Measurements from ENCODE around the gene COL4A2. TPM values are rescaled to one million over a fixed set of nuclear protein-coding genes. Genes with fewer than 3 reads are reported as not detected.

The COL4A2 gene
- total RNA-seq, 1 donor from 2014 or later: 1,414 TPM

DNA sequence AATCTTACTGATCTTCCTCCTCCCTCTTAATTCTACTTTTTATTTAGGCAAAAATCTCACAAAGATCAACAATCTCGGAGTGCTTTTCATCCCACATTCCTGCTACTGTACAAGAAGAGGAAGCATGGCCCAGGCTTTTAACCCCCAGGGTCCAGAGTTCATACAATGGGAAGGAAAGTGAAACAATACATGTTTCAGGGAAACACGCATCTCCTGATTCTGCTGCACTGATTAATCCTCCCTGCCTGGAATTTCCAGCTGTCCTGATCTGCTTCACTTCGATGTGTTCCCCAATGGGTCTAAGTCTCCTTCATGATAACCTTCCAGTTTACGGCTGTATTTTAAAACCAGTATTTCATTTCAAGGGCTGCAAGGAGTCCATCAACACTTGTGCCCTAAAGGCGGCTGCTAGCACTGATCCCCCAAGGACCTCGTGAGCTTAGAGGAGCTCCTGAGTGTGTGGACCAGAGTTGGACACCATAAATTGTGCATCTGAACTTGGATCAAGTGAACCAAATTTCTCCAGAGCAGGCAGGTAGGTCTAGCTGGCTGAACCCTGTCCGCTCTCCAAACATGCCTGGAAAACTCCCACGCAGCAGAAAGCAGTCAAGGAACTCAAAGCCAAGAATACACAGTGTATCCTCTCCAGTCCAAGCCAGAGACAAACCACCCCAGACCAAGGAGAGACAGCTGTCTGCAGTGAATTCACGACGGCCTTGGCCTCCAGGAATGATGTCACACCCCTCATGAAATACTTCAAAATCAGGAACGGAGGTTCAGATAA lies 44.4 kb upstream of the COL4A2 start:
- Histone ChIP-seq H3K27ac (ENCODE audit: low read depth, low read length) (no peak overlapping the region), H3K4me3 (ENCODE audit: insufficient read depth, low read depth, low read length) (no peak overlapping the region), H3K4me2 (ENCODE audit: low read length) (no peak overlapping the region), H3K9me3 (ENCODE audit: insufficient read depth, low read depth, low read length) (no peaks in the 10 kb centered on the region), H3K9ac (ENCODE audit: low read length) (no peak overlapping the region), H2AFZ (ENCODE audit: low read depth, low read length) (no peak overlapping the region), H3K4me1 (ENCODE audit: insufficient read depth, low read length) (peaks cover 52% of the 10 kb centered on the region), H4K20me1 (ENCODE audit: insufficient read depth, low read length) (peaks cover 89% of the 10 kb centered on the region), H3K27me3 (ENCODE audit: insufficient read depth, low read length) (no peaks in the 10 kb centered on the region), H3K36me3 (ENCODE audit: insufficient read depth, low read length) (peaks cover 14% of the 10 kb centered on the region), H3K79me2 (ENCODE audit: insufficient read depth, low read length) (peaks cover 95% of the 10 kb centered on the region)
- no peaks in the 10 kb centered on the region for H3K27me3 Mint-ChIP-seq (ENCODE audit: low read depth, unreplicated experiment)
- H3K9me3 Mint-ChIP-seq (ENCODE audit: unreplicated experiment): no peaks in the 10 kb centered on the region
- FAIRE-seq: peak; percentile 20
- H3K4me3 Mint-ChIP-seq (ENCODE audit: unreplicated experiment): no peak overlapping the region
- DNase-seq (ENCODE audit: low read depth): no peak
- H3K4me1 Mint-ChIP-seq (ENCODE audit: low read depth, unreplicated experiment): peaks cover 60% of the 10 kb centered on the region
- H3K36me3 Mint-ChIP-seq (ENCODE audit: low read depth, unreplicated experiment): peaks cover 19% of the 10 kb centered on the region
- no peak for TF ChIP-seq EZH2 (IDR thresholded peaks at IDR 0.05; ENCODE audit: insufficient read depth, low read length)
- TF ChIP-seq, protein P1, sequence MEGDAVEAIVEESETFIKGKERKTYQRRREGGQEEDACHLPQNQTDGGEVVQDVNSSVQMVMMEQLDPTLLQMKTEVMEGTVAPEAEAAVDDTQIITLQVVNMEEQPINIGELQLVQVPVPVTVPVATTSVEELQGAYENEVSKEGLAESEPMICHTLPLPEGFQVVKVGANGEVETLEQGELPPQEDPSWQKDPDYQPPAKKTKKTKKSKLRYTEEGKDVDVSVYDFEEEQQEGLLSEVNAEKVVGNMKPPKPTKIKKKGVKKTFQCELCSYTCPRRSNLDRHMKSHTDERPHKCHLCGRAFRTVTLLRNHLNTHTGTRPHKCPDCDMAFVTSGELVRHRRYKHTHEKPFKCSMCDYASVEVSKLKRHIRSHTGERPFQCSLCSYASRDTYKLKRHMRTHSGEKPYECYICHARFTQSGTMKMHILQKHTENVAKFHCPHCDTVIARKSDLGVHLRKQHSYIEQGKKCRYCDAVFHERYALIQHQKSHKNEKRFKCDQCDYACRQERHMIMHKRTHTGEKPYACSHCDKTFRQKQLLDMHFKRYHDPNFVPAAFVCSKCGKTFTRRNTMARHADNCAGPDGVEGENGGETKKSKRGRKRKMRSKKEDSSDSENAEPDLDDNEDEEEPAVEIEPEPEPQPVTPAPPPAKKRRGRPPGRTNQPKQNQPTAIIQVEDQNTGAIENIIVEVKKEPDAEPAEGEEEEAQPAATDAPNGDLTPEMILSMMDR (IDR thresholded peaks at IDR 0.05; ENCODE audit: insufficient read depth, low read depth, low read length): no peak
- H3K27ac Mint-ChIP-seq (ENCODE audit: unreplicated experiment): peak overlapping the region; percentile 35

DNA sequence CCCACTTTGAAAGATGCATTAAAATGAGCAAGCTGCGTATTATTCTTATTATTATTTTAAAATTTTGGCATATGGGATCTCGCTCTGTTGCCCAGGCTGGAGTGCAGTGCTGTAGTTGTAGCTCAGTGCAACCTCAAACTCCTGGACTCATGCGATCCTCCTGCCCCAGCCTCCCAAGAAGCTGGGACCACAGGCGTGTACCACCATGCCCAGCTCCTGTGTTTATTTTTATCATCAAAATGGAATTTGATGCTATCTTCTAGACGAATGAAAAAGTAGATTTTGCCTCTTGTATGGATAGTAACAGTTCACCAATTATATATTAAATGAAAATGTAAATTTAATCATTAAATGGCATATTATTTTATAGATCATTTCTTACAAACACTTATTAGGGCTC lies 43.7 kb upstream of the COL4A2 start:
- H3K4me3 ChIP-seq (ENCODE audit: insufficient read depth, low read depth, low read length): no peak overlapping the region
- H3K4me1 ChIP-seq (ENCODE audit: insufficient read depth, low read length): peaks cover 51% of the 10 kb centered on the region
- Mint-ChIP-seq H3K9me3 (ENCODE audit: unreplicated experiment) (no peaks in the 10 kb centered on the region), H3K4me1 (ENCODE audit: low read depth, unreplicated experiment) (peaks cover 57% of the 10 kb centered on the region), H3K36me3 (ENCODE audit: low read depth, unreplicated experiment) (peaks cover 19% of the 10 kb centered on the region), H3K4me3 (ENCODE audit: unreplicated experiment) (no peak overlapping the region), H3K27ac (ENCODE audit: unreplicated experiment) (no peak overlapping the region), H3K27me3 (ENCODE audit: low read depth, unreplicated experiment) (no peaks in the 10 kb centered on the region)
- H2AFZ ChIP-seq (ENCODE audit: low read depth, low read length): no peak overlapping the region
- no peaks in the 10 kb centered on the region for H3K27me3 ChIP-seq (ENCODE audit: insufficient read depth, low read length)
- no peaks in the 10 kb centered on the region for H3K9me3 ChIP-seq (ENCODE audit: insufficient read depth, low read depth, low read length)
- FAIRE-seq (no peak), DNase-seq (ENCODE audit: low read depth) (no peak)
- no peak overlapping the region for H3K4me2 ChIP-seq (ENCODE audit: low read length)
- TF ChIP-seq, protein P1 (IDR thresholded peaks at IDR 0.05; ENCODE audit: insufficient read depth, low read depth, low read length): no peak
- no peak for TF ChIP-seq EZH2 (IDR thresholded peaks at IDR 0.05; ENCODE audit: insufficient read depth, low read length)
- peaks cover 14% of the 10 kb centered on the region for H3K36me3 ChIP-seq (ENCODE audit: insufficient read depth, low read length)
- no peak overlapping the region for H3K9ac ChIP-seq (ENCODE audit: low read length)
- no peak overlapping the region for H3K27ac ChIP-seq (ENCODE audit: low read depth, low read length)
- peaks cover 97% of the 10 kb centered on the region for H3K79me2 ChIP-seq (ENCODE audit: insufficient read depth, low read length)
- H4K20me1 ChIP-seq (ENCODE audit: insufficient read depth, low read length): peaks cover 93% of the 10 kb centered on the region

DNA sequence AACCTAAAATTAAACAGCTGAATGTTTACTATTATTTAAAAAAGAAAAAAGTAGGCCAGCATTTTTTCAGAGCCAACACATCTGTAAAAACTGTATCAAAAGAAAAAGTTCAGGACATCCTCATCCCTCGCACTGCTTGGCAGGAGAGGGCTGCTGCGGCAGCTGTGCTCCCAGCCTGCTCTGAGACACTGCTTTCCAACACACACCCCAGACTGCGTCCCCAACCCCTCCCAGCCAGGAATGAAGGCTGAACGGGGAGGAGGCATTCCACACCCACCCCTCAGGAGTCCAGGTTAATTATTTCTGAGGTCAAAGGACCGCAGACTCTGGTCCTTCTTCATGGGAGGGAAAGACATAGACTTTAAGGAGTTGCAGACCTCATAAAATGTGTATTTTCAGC lies 43.2 kb upstream of the COL4A2 start:
- Histone ChIP-seq H3K4me1 (ENCODE audit: insufficient read depth, low read length) (peaks cover 46% of the 10 kb centered on the region), H3K9me3 (ENCODE audit: insufficient read depth, low read depth, low read length) (no peaks in the 10 kb centered on the region), H3K4me2 (ENCODE audit: low read length) (no peak overlapping the region), H3K4me3 (ENCODE audit: insufficient read depth, low read depth, low read length) (no peak overlapping the region), H3K9ac (ENCODE audit: low read length) (no peak overlapping the region), H3K79me2 (ENCODE audit: insufficient read depth, low read length) (peaks cover 97% of the 10 kb centered on the region), H3K27me3 (ENCODE audit: insufficient read depth, low read length) (no peaks in the 10 kb centered on the region), H2AFZ (ENCODE audit: low read depth, low read length) (no peak overlapping the region), H3K36me3 (ENCODE audit: insufficient read depth, low read length) (peaks cover 14% of the 10 kb centered on the region), H3K27ac (ENCODE audit: low read depth, low read length) (no peak overlapping the region), H4K20me1 (ENCODE audit: insufficient read depth, low read length) (peaks cover 95% of the 10 kb centered on the region)
- no peak overlapping the region for H3K27ac Mint-ChIP-seq (ENCODE audit: unreplicated experiment)
- H3K4me3 Mint-ChIP-seq (ENCODE audit: unreplicated experiment): no peak overlapping the region
- H3K36me3 Mint-ChIP-seq (ENCODE audit: low read depth, unreplicated experiment): peaks cover 21% of the 10 kb centered on the region
- FAIRE-seq (no peak), DNase-seq (ENCODE audit: low read depth) (no peak)
- no peak for TF ChIP-seq EZH2 (IDR thresholded peaks at IDR 0.05; ENCODE audit: insufficient read depth, low read length)
- TF ChIP-seq, protein P1 (IDR thresholded peaks at IDR 0.05; ENCODE audit: insufficient read depth, low read depth, low read length): no peak
- peaks cover 54% of the 10 kb centered on the region for H3K4me1 Mint-ChIP-seq (ENCODE audit: low read depth, unreplicated experiment)
- no peaks in the 10 kb centered on the region for H3K9me3 Mint-ChIP-seq (ENCODE audit: unreplicated experiment)
- no peaks in the 10 kb centered on the region for H3K27me3 Mint-ChIP-seq (ENCODE audit: low read depth, unreplicated experiment)

Measured in astrocyte (in vitro differentiated cells and primary cell).